ENCODE measurements around the gene CTRB1. TPM values are rescaled to one million over a fixed set of nuclear protein-coding genes. Genes with fewer than 3 reads are reported as not detected.

The CTRB1 gene
- polyA plus RNA-seq, 1 experiment = not detected

DNA sequence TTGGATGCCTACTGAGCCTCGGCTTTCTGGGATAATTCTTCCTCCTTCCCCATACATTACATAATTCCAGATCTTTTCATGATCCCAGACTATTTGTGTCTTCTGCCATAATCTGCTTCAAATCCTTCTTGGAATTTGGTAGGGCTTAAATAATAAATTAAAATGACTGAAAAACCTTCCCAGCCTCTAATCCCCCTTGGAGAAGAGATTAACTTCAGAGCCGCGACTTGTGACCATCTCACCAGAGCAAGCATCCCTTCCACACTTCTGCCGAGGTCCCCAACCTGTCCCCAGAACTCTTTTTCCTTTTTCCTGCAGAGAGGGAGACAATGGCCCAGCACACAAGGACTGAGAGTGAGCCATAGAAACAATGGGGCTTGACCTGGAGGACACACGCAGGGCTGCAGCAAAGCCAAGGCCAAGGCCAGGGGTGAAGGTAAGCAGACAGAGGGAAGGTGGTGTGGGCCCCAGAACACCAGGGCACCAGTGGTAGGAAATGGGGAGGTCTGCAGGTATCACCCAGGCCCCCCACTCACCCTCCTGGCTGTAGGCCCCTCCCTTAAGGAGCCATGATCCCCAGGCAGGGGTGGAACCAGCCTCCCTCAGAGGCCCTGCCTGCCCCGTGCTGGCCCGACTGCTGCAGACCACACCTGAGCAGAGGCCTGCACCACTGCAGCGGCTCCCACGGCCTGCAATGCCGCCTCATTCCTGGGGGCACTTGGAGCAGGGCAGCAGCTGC lies 42.2 kb downstream of the CTRB1 start:
- TF ChIP-seq, protein P1, sequence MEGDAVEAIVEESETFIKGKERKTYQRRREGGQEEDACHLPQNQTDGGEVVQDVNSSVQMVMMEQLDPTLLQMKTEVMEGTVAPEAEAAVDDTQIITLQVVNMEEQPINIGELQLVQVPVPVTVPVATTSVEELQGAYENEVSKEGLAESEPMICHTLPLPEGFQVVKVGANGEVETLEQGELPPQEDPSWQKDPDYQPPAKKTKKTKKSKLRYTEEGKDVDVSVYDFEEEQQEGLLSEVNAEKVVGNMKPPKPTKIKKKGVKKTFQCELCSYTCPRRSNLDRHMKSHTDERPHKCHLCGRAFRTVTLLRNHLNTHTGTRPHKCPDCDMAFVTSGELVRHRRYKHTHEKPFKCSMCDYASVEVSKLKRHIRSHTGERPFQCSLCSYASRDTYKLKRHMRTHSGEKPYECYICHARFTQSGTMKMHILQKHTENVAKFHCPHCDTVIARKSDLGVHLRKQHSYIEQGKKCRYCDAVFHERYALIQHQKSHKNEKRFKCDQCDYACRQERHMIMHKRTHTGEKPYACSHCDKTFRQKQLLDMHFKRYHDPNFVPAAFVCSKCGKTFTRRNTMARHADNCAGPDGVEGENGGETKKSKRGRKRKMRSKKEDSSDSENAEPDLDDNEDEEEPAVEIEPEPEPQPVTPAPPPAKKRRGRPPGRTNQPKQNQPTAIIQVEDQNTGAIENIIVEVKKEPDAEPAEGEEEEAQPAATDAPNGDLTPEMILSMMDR (IDR thresholded peaks at IDR 0.05; ENCODE audit: insufficient read depth, low read depth, low read length) = no peak
- ChIA-PET CTCF (interaction anchor here (0.6 to 1.4 kb wide), 4 partner anchors 15 to 181 kb away, joined by 3 to 4 read pairs (median 3); no protein-coding TSS in a partner anchor), POLR2A (no interaction called here)
- H3K36me3 ChIP-seq (ENCODE audit: control insufficient read depth, insufficient read depth, low read length) = peaks cover 17% of the 10 kb centered on the region
- no peak for DNase-seq (ENCODE audit: low read depth)
- no peaks in the 10 kb centered on the region for H3K27me3 ChIP-seq (ENCODE audit: control insufficient read depth, insufficient read depth, low read length)
- H3K4me3 ChIP-seq (ENCODE audit: low read depth, low read length) = no peak overlapping the region

DNA sequence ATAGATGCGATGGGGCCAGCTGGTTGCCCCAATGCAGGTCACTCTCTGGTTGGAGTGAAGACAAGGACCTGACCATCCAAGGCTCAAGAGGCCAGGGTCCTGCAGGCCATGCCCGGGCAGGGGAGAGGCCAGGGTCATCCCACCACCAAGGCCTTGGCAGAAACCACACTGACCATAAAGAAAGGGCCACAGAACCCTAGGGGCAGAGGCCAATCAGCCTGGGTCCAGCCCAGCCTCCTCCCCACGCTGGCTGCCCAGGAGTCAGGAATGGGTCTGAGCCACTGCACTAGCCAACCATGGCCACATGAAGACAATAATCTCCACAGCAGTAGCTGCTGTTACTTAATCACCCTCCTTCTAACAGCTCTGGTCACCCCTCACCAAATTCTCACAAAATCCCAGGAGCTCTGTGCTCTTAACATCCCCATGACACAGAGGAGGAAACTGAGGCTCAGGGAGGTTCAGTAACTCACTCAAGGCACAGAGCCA lies 42.8 kb downstream of the CTRB1 start:
- Histone ChIP-seq H3K36me3 (ENCODE audit: control insufficient read depth, insufficient read depth, low read length) (peaks cover 17% of the 10 kb centered on the region), H3K4me3 (ENCODE audit: low read depth, low read length) (no peak overlapping the region), H3K27me3 (ENCODE audit: control insufficient read depth, insufficient read depth, low read length) (no peaks in the 10 kb centered on the region)
- TF ChIP-seq, protein P1 (IDR thresholded peaks at IDR 0.05; ENCODE audit: insufficient read depth, low read depth, low read length) = no peak
- DNase-seq (ENCODE audit: low read depth) = no peak
- ChIA-PET POLR2A (no interaction called here), CTCF (interaction anchor here (0.6 to 1.4 kb wide), 3 partner anchors 16 to 182 kb away, joined by 3 read pairs; no protein-coding TSS in a partner anchor)

DNA sequence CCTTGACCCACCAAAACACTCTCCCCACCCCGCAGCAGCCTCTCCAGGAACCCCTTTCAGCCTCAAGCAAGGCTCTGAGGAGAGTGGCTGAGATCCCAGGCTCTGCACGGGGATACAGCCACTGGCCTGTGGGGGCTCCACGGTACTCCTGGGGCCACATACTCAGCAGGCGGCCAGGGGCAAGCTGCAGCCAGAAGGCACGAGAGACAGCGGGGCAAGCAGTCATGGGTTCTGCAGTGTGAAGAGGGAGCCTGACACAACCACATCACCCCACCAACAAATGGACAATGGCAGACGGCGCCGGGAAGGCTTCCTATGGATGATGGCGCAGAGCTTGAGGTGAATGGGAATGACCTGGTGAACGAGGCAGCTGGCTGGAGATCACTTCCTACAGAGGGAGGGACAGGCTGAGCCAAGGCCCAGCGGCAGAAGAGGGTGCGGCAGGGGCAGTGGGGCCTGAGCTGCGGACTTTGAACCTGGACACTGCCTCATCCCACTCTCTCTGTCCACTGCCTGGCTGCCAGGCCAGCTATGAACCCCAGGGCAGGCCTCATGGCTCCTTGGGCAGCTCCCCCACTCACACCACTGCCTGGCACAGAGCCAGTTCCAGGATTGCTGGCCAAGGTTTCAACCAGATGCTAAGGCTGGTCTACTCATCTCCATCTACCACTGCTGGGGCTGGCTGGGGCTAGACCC lies 43.5 kb downstream of the CTRB1 start:
- Histone ChIP-seq H3K27me3 (ENCODE audit: control insufficient read depth, insufficient read depth, low read length) (no peaks in the 10 kb centered on the region), H3K4me3 (ENCODE audit: low read depth, low read length) (no peak overlapping the region), H3K36me3 (ENCODE audit: control insufficient read depth, insufficient read depth, low read length) (peaks cover 17% of the 10 kb centered on the region)
- ChIA-PET POLR2A (no interaction called here), CTCF (interaction anchor here (0.7 to 1.6 kb wide), 4 partner anchors 9 to 80 kb away, joined by 3 to 7 read pairs (median 3); no protein-coding TSS in a partner anchor)
- DNase-seq (ENCODE audit: low read depth) = no peak
- TF ChIP-seq, protein P1 (IDR thresholded peaks at IDR 0.05; ENCODE audit: insufficient read depth, low read depth, low read length) = no peak

DNA sequence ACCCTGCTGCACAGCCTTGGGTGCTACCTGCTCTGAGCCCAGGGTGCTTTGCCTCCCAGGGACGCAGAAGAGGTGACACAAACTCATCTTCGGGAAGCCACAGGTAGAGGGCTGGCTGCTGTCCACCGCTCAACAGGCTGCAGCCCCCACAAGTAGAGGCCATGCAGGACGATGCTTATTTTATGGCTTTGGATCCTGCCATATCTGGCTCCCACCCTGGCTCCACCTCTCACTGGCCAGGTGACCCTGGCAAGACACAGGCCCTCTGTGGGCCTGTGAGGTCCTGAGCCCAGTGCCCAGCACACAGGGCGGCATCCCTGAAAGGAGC lies 44.0 kb downstream of the CTRB1 start:
- POLR2A ChIA-PET = no interaction called here
- no peak overlapping the region for H3K4me3 ChIP-seq (ENCODE audit: low read depth, low read length)

More for the DNA sequence above, 44.0 kb downstream of the CTRB1 start:
- CTCF ChIA-PET = interaction anchor here (0.7 to 1.6 kb wide), 3 partner anchors 9 to 80 kb away, joined by 3 to 7 read pairs (median 3); no protein-coding TSS in a partner anchor
- H3K27me3 ChIP-seq (ENCODE audit: control insufficient read depth, insufficient read depth, low read length) = no peaks in the 10 kb centered on the region
- TF ChIP-seq, protein P1 (IDR thresholded peaks at IDR 0.05; ENCODE audit: insufficient read depth, low read depth, low read length) = no peak
- peaks cover 17% of the 10 kb centered on the region for H3K36me3 ChIP-seq (ENCODE audit: control insufficient read depth, insufficient read depth, low read length)
- DNase-seq (ENCODE audit: low read depth) = no peak
